Liver (tissue), 2 donors: ENCODE measurements around the gene TMEM269.

Experiments used
- CTCF ChIP-seq: fragments of 150-350 bp; IDR thresholded peaks from 2 replicates; pipeline ENCODE4 v1.5.1; 2017; ENCODE audit warnings: improper control_type of control experiment, low read depth, low read length; ENCODE audit not compliant: missing input control
- REST ChIP-seq: IDR thresholded peaks from 2 replicates; pipeline ENCODE4 v1.6.1; 2016; ENCODE audit warnings: antibody characterized with exemption, mild to moderate bottlenecking
- donor health status: healthy.

DNA sequence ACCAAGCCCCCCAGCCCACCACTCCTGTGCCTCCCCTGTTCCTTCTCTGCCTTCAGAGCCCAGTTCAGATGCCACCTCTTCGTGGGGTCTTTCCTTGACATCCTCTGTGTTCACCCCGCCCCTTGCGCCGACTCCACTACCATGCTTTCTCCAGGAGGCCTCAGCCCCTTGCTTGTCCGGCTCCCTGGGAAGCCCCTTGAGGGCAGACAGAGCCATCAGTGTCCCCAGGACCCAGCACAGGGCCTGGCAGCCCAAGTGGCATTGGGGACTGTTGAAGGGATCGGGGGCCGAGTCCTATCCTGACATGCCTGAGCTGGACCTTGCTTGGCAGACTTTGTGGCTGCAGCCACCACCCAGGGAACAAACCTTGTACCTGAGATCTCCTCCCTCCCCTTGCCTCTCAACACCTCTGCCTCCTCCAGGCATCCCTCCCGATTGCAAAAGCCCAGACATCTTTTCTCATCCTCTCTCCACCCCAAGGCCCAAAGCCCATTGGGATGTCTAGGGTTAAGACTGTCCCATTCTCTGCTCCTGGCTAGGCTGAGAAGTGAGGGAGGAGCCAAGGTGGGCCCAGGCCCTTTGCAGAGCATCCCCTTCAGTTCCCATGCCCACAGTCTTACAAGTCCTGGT is 48.1 kb upstream of the TMEM269 start:
- TF ChIP-seq CTCF: no peak
- TF ChIP-seq REST: no peak
